Mesendoderm (in vitro differentiated cells): ENCODE measurements around the gene AP1B1.
"Not testable (repeated sequence)": the region's sequence is repeated elsewhere in the genome, so short reads cannot be mapped to it uniquely, and the experiment has no call there.

Experiments used
- DNase-seq: peaks from one replicate; pipeline ENCODE4 v3.0.0; 2013
- H2AK5ac ChIP-seq: 2 replicates; pipeline ENCODE4 v1.6.1; 2013; ENCODE audit warnings: low read length, inconsistent platforms
- H2BK120ac ChIP-seq: 2 replicates; pipeline ENCODE4 v1.6.1; 2013; ENCODE audit warnings: low read depth, mild to moderate bottlenecking, low read length, moderate library complexity, mixed read lengths
- H2BK15ac ChIP-seq: replicated peaks from 2 replicates; pipeline ENCODE4 v1.6.1; 2013; ENCODE audit warnings: low read depth, mild to moderate bottlenecking, moderate library complexity
- H2BK5ac ChIP-seq: 2 replicates; pipeline ENCODE4 v1.6.1; 2013; ENCODE audit warnings: low read length, inconsistent platforms
- H3K18ac ChIP-seq: 2 replicates; pipeline ENCODE4 v1.6.1; 2013; ENCODE audit warnings: mild to moderate bottlenecking, low read length, mixed read lengths
- H3K23ac ChIP-seq: one replicate; pipeline ENCODE4 v1.6.1; 2013; ENCODE audit warnings: low read length
- H3K27ac ChIP-seq: 2 replicates; pipeline ENCODE4 v1.5.1; 2013; ENCODE audit warnings: low read depth, mild to moderate bottlenecking, inconsistent platforms, low read length, moderate library complexity
- H3K27me3 ChIP-seq: 2 replicates; pipeline ENCODE4 v1.6.1; 2013; ENCODE audit warnings: low read length, control low read depth, mild to moderate bottlenecking, inconsistent platforms; ENCODE audit not compliant: insufficient read depth, poor library complexity
- H3K36me3 ChIP-seq: 2 replicates; pipeline ENCODE4 v1.6.1; 2013; ENCODE audit warnings: low read length, inconsistent platforms; ENCODE audit not compliant: control insufficient read depth, insufficient read depth
- H3K4ac ChIP-seq: one replicate; pipeline ENCODE4 v1.6.1; 2013; ENCODE audit warnings: low read depth, mild to moderate bottlenecking, low read length, moderate library complexity
- H3K4me1 ChIP-seq: 2 replicates; pipeline ENCODE4 v1.6.1; 2013; ENCODE audit warnings: low read depth, low read length, inconsistent platforms; ENCODE audit not compliant: control insufficient read depth
- H3K4me2 ChIP-seq: 2 replicates; pipeline ENCODE4 v1.6.1; 2013; ENCODE audit warnings: low read length
- H3K4me3 ChIP-seq: 2 replicates; pipeline ENCODE4 v1.5.1; 2013; ENCODE audit warnings: mild to moderate bottlenecking, low read length
- H3K56ac ChIP-seq: one replicate; pipeline ENCODE4 v1.6.1; 2013; ENCODE audit warnings: low read length
- H3K79me1 ChIP-seq: 2 replicates; pipeline ENCODE4 v1.6.1; 2013; ENCODE audit warnings: low read length, inconsistent platforms
- H3K79me2 ChIP-seq: 2 replicates; pipeline ENCODE4 v1.6.1; 2013; ENCODE audit warnings: mild to moderate bottlenecking, low read length; ENCODE audit not compliant: control insufficient read depth, insufficient read depth
- H3K9ac ChIP-seq: 2 replicates; pipeline ENCODE4 v1.6.1; 2013; ENCODE audit warnings: low read length, inconsistent platforms
- H4K5ac ChIP-seq: one replicate; pipeline ENCODE4 v1.6.1; 2013; ENCODE audit warnings: low read length
- H4K8ac ChIP-seq: one replicate; pipeline ENCODE4 v1.6.1; 2013; ENCODE audit warnings: low read depth, mild to moderate bottlenecking, control low read depth, low read length, moderate library complexity
- WGBS: extraction: QIAGEN DNeasy Blood & Tissue Kit; methylation state at CpG from one replicate; pipeline ENCODE4 v1.1.7; 2013; ENCODE audit warnings: low lambda C conversion rate, missing lambda C conversion rate; ENCODE audit not compliant: insufficient coverage; ENCODE audit errors: extremely low coverage; 5-methylcytosine and 5-hydroxymethylcytosine counted together

The AP1B1 gene

DNA sequence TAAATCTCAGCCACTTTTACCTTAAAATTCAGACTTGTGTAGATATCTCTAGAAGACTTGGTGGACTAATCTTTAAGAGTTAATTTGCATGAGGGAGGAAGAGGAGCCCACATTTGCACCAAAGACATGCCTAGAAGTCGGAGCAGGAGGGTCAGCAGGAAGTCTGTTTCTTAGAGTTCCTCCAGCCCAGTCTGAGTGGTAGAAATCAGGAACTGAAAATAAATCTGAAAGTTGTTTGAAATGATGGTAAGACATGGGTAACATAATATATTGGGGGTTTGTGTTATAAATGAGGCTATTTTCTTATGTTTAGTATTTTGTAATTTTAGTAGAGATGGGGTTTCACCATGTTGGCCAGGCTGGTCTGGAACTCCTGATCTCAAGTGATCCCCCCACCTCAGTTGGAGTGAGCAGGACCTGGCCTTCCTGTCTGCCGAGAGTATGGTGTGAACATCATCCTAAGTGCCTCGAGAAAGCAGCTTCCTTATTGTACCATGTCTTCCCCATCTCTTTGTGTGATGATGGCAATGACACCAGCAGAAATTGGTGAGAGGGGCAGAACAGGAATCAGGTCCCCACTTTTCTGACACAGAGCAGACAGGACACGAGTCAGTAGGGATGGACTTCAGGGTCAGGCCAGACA lies 23.3 kb upstream of the AP1B1 start:
- not testable (repeated sequence) for H3K9ac ChIP-seq, H3K79me1 ChIP-seq, DNase-seq, H3K27me3 ChIP-seq, H3K56ac ChIP-seq, H3K79me2 ChIP-seq, H2AK5ac ChIP-seq, H2BK5ac ChIP-seq, H3K23ac ChIP-seq, H4K8ac ChIP-seq, H3K4me2 ChIP-seq, H2BK15ac ChIP-seq, H3K18ac ChIP-seq, H3K4me3 ChIP-seq, H3K27ac ChIP-seq, H2BK120ac ChIP-seq, H3K4ac ChIP-seq, H3K4me1 ChIP-seq, H3K36me3 ChIP-seq, H4K5ac ChIP-seq
- no CpG with 5 or more reads among the region's 4 CpGs for WGBS

- Histone ChIP-seq H3K9ac (no peak overlapping the region), H3K36me3 (no peaks in the 10 kb centered on the region), H3K4ac (no peak overlapping the region), H3K18ac (no peak overlapping the region), H2AK5ac (no peak overlapping the region), H3K79me1 (no peaks in the 10 kb centered on the region), H2BK15ac (no peak overlapping the region), H3K4me1 (no peaks in the 10 kb centered on the region), H3K4me3 (no peak overlapping the region), H4K8ac (no peak overlapping the region), H3K27me3 (no peaks in the 10 kb centered on the region), H2BK5ac (no peak overlapping the region), H3K4me2 (no peak overlapping the region), H3K27ac (no peak overlapping the region), H3K23ac (no peak overlapping the region), H3K79me2 (no peaks in the 10 kb centered on the region), H4K5ac (no peak overlapping the region), H2BK120ac (no peak overlapping the region), H3K56ac (no peak overlapping the region)
- DNase-seq, result no peak
- no CpG with 5 or more reads among the region's 6 CpGs for WGBS
Observed at GRCh38 chr22:29408940-29409339, 20.6 kb upstream of the AP1B1 start.

- not testable (repeated sequence) for H3K27ac ChIP-seq, H2BK120ac ChIP-seq, H3K27me3 ChIP-seq, H3K4me3 ChIP-seq, H2BK15ac ChIP-seq, H3K4ac ChIP-seq, H3K18ac ChIP-seq, H3K9ac ChIP-seq, H3K4me1 ChIP-seq, H3K79me1 ChIP-seq, H2BK5ac ChIP-seq, H3K4me2 ChIP-seq, H3K56ac ChIP-seq, H3K79me2 ChIP-seq, H2AK5ac ChIP-seq, H4K5ac ChIP-seq, H3K36me3 ChIP-seq, DNase-seq, H4K8ac ChIP-seq, H3K23ac ChIP-seq
- WGBS, result no CpG with 5 or more reads among the region's 6 CpGs
Observed at GRCh38 chr22:29401538-29401937, 13.2 kb upstream of the AP1B1 start.

GRCh38 chr22:29400576-29400975 lies 12.2 kb upstream of the AP1B1 start:
- no peak overlapping the region for H3K4me2 ChIP-seq

DNA sequence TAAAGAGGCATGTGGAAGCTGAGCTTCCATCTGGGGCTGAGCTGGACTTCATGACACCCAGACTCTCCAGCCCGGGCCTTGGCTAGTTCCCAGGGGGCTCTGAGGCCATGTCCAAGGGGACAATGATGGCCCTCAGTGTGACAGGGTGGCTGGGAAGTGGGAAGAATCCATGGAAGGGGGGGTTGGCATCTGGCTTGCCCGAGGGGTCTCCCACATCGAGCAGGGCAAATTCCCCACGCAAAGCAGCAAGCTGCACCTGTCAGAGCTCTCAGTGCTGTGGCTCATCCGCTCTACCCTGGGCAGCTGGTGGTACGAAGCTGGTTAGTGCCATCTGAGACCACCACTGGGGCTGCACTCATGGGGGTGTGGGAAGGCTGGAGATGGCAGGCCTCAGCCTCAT lies 9.4 kb upstream of the AP1B1 start:
- H3K79me1 ChIP-seq, result no peaks in the 10 kb centered on the region
- no peak overlapping the region for H4K5ac ChIP-seq
- no peaks in the 10 kb centered on the region for H3K4me1 ChIP-seq
- no peak overlapping the region for H3K23ac ChIP-seq
- no peak overlapping the region for H3K9ac ChIP-seq
- WGBS, result no CpG with 5 or more reads among the region's 6 CpGs
- H3K27me3 ChIP-seq, result no peaks in the 10 kb centered on the region
- no peak overlapping the region for H2AK5ac ChIP-seq
- H3K27ac ChIP-seq, result no peak overlapping the region
- no peak overlapping the region for H3K18ac ChIP-seq
- H3K56ac ChIP-seq, result no peak overlapping the region
- no peaks in the 10 kb centered on the region for H3K36me3 ChIP-seq
- H3K79me2 ChIP-seq, result no peaks in the 10 kb centered on the region
- no peak overlapping the region for H3K4me3 ChIP-seq
- H2BK5ac ChIP-seq, result no peak overlapping the region
- H3K4ac ChIP-seq, result no peak overlapping the region
- no peak for DNase-seq
- H2BK15ac ChIP-seq, result no peak overlapping the region
- H2BK120ac ChIP-seq, result no peak overlapping the region
- H4K8ac ChIP-seq, result no peak overlapping the region
- H3K4me2 ChIP-seq, result no peak overlapping the region

More at GRCh38 chr22:29400576-29400975, 12.2 kb upstream of the AP1B1 start:
- no peaks in the 10 kb centered on the region for H3K36me3 ChIP-seq
- H3K4me3 ChIP-seq, result no peak overlapping the region
- H3K27ac ChIP-seq, result no peak overlapping the region
- H3K9ac ChIP-seq, result no peak overlapping the region
- no peak overlapping the region for H3K4ac ChIP-seq
- H4K8ac ChIP-seq, result no peak overlapping the region
- H3K79me1 ChIP-seq, result no peaks in the 10 kb centered on the region
- no peak overlapping the region for H3K18ac ChIP-seq
- no peak overlapping the region for H3K23ac ChIP-seq
- no peak overlapping the region for H2BK15ac ChIP-seq
- H3K4me1 ChIP-seq, result no peaks in the 10 kb centered on the region
- no peak overlapping the region for H3K56ac ChIP-seq
- H3K27me3 ChIP-seq, result no peaks in the 10 kb centered on the region
- no peak overlapping the region for H2BK120ac ChIP-seq
- WGBS, result no CpG with 5 or more reads among the region's 2 CpGs
- DNase-seq, result no peak
- no peaks in the 10 kb centered on the region for H3K79me2 ChIP-seq
- H2BK5ac ChIP-seq, result no peak overlapping the region
- H2AK5ac ChIP-seq, result no peak overlapping the region
- H4K5ac ChIP-seq, result no peak overlapping the region

GRCh38 chr22:29396126-29396525 lies 7.8 kb upstream of the AP1B1 start:
- H2BK120ac ChIP-seq, result no peak overlapping the region
- no peak overlapping the region for H3K18ac ChIP-seq
- no peak overlapping the region for H3K27ac ChIP-seq
- no peak overlapping the region for H3K4me2 ChIP-seq
- no peak for DNase-seq
- no peaks in the 10 kb centered on the region for H3K79me1 ChIP-seq
- no peak overlapping the region for H2BK5ac ChIP-seq
- no peak overlapping the region for H3K4me3 ChIP-seq
- H3K9ac ChIP-seq, result no peak overlapping the region
- H4K5ac ChIP-seq, result no peak overlapping the region
- H3K4me1 ChIP-seq, result no peaks in the 10 kb centered on the region
- no peak overlapping the region for H2BK15ac ChIP-seq
- H3K79me2 ChIP-seq, result no peaks in the 10 kb centered on the region
- WGBS, result no CpG with 5 or more reads among the region's 2 CpGs
- H3K4ac ChIP-seq, result no peak overlapping the region
- no peaks in the 10 kb centered on the region for H3K36me3 ChIP-seq
- H2AK5ac ChIP-seq, result no peak overlapping the region
- no peak overlapping the region for H3K56ac ChIP-seq
- H4K8ac ChIP-seq, result no peak overlapping the region
- no peak overlapping the region for H3K23ac ChIP-seq
- H3K27me3 ChIP-seq, result no peaks in the 10 kb centered on the region
